Aorta (tissue), 5 donors: ENCODE data around the gene ALMS1. TPM values are rescaled to one million over a fixed set of nuclear protein-coding genes. Genes with fewer than 3 reads are reported as not detected.
"Not testable (repeated sequence)": the region's sequence is repeated elsewhere in the genome, so short reads cannot be mapped to it uniquely, and the experiment has no call there.

Experiments used
- ATAC-seq: fragments of 200-7000 bp; cut with Tn5 transposase; one replicate; pipeline ENCODE4 v1.9.1; 2022; ENCODE audit warnings: moderate library complexity; ENCODE audit not compliant: low FRiP score
- DNase-seq, 2 donors: peaks; one replicate each; pipeline ENCODE4 v3.0.0-alpha.2; 2020
- H3K27ac ChIP-seq, 2 donors: one replicate each; pipeline ENCODE4 v1.5.1; 2013; ENCODE audit warnings: low read length in 2 of 2, mild to moderate bottlenecking in 2 of 2, moderate library complexity in 2 of 2, control low read depth in 1 of 2, inconsistent platforms in 1 of 2, low read depth in 1 of 2
- H3K27me3 ChIP-seq, 2 donors: one replicate each; pipeline ENCODE4 v1.6.1; 2013; ENCODE audit warnings: control low read depth in 1 of 2, low read length in 1 of 2, mild to moderate bottlenecking in 1 of 2, moderate library complexity in 1 of 2; ENCODE audit not compliant: insufficient read depth in 2 of 2, control insufficient read depth in 1 of 2
- H3K36me3 ChIP-seq, 2 donors: one replicate each; pipeline ENCODE4 v1.6.1; 2013; ENCODE audit warnings: control low read depth in 1 of 2, low read length in 1 of 2, mild to moderate bottlenecking in 1 of 2; ENCODE audit not compliant: insufficient read depth in 2 of 2, control insufficient read depth in 1 of 2
- H3K4me1 ChIP-seq, 2 donors: one replicate each; pipeline ENCODE4 v1.6.1; 2013; ENCODE audit warnings: low read length in 2 of 2, control low read depth in 1 of 2, mild to moderate bottlenecking in 1 of 2, moderate library complexity in 1 of 2; ENCODE audit not compliant: insufficient read depth in 2 of 2, control insufficient read depth in 1 of 2
- H3K4me3 ChIP-seq, 2 donors: one replicate each; pipeline ENCODE4 v1.5.1; 2013; ENCODE audit warnings: low read length in 2 of 2, control low read depth in 1 of 2, mild to moderate bottlenecking in 1 of 2
- H3K9me3 ChIP-seq: one replicate; pipeline ENCODE4 v1.6.1; 2013; ENCODE audit warnings: mild to moderate bottlenecking, low read length; ENCODE audit not compliant: control insufficient read depth
- WGBS, 2 donors: extraction: QIAGEN DNeasy Blood & Tissue Kit; methylation state at CpG; one replicate each; pipeline ENCODE4 v1.1.7; 2013; 5-methylcytosine and 5-hydroxymethylcytosine counted together
- intact Hi-C, 2 donors: fragments of 100-400 bp; cut with DNase I; formaldehyde crosslinking; loops; one replicate each; pipeline versions ENCODE4 v1.14.2 to v1.15.0; 2022
- polyA plus RNA-seq, 2 donors: library from polyadenylated mRNA; stranded (reverse); fragments of 200-250 nt; gene quantifications; one replicate each; pipeline ENCODE4 v1.2.3, GENCODE V29; 2013
- total RNA-seq, 2 donors: library from RNA; stranded (reverse); fragmentation: NEBNext Ultra II Directional; extraction: Animal tissue kit (Norgen Biotek cat#: 25700); gene quantifications; one replicate each; pipeline ENCODE4 v1.2.1, GENCODE V29; 2021
- donor health status: healthy with polysubstance abuse.
- donor health status: Bipolar disorder and iron deficiency.
- donor health status: DM: no; HTN: no; CAD: no.
- donor health status: DM: no; HTN: no; CAD: no.
- donor health status: DM: yes; HTN: yes; CAD: no.

The ALMS1 gene
- total and polyA plus RNA-seq, 4 donors, result 8.3 to 26.4 (median 19.9) TPM

DNA sequence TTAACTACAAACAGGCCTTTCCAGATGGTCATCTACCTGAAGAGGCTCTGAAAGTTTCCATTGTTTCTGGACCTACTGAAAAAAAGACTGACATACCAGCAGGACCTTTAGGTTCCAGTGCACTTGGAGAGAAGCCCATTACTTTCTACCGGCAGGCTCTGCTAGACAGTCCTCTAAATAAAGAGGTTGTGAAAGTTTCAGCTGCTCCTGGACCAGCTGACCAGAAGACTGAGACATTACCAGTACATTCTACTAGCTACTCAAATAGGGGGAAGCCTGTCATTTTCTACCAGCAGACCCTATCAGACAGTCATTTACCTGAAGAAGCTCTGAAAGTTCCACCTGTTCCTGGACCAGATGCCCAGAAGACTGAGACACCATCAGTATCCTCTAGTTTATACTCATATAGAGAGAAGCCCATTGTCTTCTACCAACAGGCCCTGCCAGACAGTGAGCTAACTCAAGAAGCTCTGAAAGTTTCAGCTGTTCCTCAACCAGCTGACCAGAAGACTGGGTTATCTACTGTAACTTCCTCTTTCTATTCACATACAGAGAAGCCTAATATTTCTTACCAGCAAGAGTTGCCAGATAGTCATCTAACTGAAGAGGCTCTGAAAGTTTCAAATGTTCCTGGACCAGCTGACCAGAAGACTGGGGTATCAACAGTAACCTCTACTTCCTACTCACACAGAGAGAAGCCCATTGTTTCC, 65.8 kb downstream of the ALMS1 start:
- no peaks in the 10 kb centered on the region for H3K27me3 ChIP-seq
- no peak for ATAC-seq
- DNase-seq, result no peak
- no peak overlapping the region for H3K4me3 ChIP-seq
- peaks cover 13 to 21% of the 10 kb centered on the region in 2 donors for H3K36me3 ChIP-seq
- no peaks in the 10 kb centered on the region for H3K4me1 ChIP-seq
- H3K9me3 ChIP-seq, result peaks cover 3% of the 10 kb centered on the region
- no peak overlapping the region for H3K27ac ChIP-seq
- intact Hi-C loops, result no loop called here
- 87 to 100% methylated on average over 1 of the region's 1 CpG for WGBS, 2 donors

DNA sequence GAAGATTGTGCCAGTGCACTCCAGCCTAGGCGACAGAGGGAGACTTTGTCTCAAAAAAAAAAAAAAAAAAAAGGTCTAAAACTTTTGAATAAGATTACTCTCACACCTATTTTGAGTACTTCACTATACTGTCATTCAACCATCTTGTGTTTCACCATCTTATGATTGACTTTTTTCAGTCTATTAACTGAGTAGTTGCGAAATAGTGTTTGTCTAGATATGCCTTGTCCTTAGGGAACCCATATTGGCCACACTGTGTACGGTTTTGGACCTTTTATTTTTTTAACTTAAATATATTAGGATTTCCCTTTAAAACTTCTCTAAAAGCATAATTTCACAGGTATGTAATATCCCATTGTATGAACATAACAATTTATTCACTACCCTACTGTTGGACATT, 72.3 kb downstream of the ALMS1 start:
- peaks cover 5 to 17% of the 10 kb centered on the region in 2 donors for H3K36me3 ChIP-seq
- H3K4me1 ChIP-seq, result no peaks in the 10 kb centered on the region
- H3K27ac ChIP-seq, result no peak overlapping the region
- H3K4me3 ChIP-seq, result no peak overlapping the region
- no peak for ATAC-seq
- intact Hi-C loops, result no loop called here
- no peaks in the 10 kb centered on the region for H3K27me3 ChIP-seq
- H3K9me3 ChIP-seq, result peaks cover 3% of the 10 kb centered on the region
- DNase-seq, result no peak
- 90 to 99% methylated on average over 3 of the region's 3 CpGs for WGBS, 2 donors

DNA sequence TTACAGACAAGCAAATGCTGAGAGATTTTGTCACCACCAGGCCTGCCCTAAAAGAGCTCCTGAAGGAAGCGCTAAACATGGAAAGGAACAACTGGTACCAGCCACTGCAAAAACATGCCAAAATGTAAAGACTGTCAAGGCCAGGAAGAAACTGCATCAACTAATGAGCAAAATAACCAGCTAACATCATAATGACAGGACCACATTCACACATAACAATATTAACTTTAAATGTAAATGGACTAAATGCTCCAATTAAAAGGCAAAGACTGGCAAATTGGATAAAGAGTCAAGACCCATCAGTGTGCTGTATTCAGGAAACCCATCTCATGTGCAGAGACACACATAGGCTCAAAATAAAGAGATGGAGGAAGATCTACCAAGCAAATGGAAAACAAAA, 76.8 kb downstream of the ALMS1 start:
- ATAC-seq, H3K4me1 ChIP-seq, intact Hi-C loops, H3K4me3 ChIP-seq, H3K27ac ChIP-seq, DNase-seq, H3K36me3 ChIP-seq, H3K27me3 ChIP-seq, H3K9me3 ChIP-seq: not testable (repeated sequence)
- WGBS, 2 donors, result 96 to 100% methylated on average over 1 of the region's 1 CpG

DNA sequence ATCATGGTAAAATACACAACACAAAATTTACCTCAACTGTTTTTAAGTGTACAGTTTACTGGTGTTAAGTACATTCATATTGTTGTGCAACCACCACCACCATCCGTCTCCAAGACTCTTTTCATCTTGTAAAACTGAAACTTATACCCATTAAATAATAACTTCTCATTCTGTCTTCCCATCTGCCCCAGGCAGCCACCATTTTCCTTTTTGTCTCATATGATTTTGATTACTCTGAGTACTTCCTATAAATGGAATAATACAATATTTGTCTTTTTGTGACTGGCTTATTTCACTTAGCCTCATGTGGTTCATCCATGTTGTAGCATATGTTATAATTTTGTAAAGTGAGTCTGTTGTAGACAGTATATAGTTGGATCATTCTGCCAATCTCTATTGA, 82.7 kb downstream of the ALMS1 start:
- 95 to 96% methylated on average over 1 of the region's 1 CpG for WGBS, 2 donors
- no peak overlapping the region for H3K27ac ChIP-seq

DNA sequence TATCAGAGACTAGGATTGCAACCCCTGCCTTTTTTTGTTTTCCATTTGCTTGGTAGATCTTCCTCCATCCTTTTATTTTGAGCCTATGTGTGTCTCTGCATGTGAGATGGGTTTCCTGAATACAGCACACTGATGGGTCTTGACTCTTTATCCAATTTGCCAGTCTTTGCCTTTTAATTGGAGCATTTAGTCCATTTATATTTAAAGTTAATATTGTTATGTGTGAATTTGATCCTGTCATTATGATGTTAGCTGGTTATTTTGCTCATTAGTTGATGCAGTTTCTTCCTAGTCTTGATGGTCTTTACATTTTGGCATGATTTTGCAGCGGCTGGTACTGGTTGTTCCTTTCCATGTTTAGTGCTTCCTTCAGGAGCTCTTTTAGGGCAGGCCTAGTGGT, 98.2 kb downstream of the ALMS1 start:
- H3K4me3 ChIP-seq, H3K9me3 ChIP-seq, H3K4me1 ChIP-seq, H3K27me3 ChIP-seq, ATAC-seq, H3K27ac ChIP-seq, H3K36me3 ChIP-seq, DNase-seq, intact Hi-C loops: not testable (repeated sequence)
- no CpG with 5 or more reads among the region's 1 CpG for WGBS, 2 donors

More for the DNA sequence above, 82.7 kb downstream of the ALMS1 start:
- no peak for ATAC-seq
- H3K4me3 ChIP-seq, result no peak overlapping the region
- H3K4me1 ChIP-seq, result no peaks in the 10 kb centered on the region
- H3K9me3 ChIP-seq, result no peaks in the 10 kb centered on the region
- DNase-seq, result no peak
- no peaks in the 10 kb centered on the region for H3K27me3 ChIP-seq
- H3K36me3 ChIP-seq, result no peaks in the 10 kb centered on the region
- intact Hi-C loops, result no loop called here

DNA sequence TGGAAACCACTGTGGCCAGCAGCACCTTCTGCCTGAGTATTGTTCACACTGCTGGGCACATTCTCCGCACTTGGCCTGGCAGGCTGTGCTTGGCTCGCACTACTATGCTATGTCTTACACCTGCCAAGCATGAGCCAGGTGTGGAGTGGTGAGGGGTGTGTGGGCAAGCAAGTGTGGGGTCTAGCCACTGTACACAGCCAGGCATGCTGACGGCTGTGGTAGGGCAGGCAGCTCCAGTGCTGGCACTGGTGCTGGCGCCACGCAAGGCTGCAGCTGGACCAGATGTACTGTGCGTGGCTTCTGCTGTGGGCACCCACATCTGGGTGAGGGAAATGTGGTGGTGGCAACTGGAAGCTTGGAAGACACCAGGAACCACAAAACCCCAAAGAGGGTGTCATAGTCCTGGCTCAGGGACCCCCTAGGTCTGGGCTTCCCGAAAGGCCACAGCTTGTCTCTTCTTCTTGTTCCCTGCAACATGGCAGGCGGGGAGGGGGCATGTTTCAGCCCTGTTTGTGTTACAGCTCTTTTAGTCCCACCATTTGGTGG, 101.5 kb downstream of the ALMS1 start:
- Histone ChIP-seq H3K27me3 (no peaks in the 10 kb centered on the region), H3K36me3 (peaks cover 0 to 1% of the 10 kb centered on the region in 2 donors), H3K4me1 (no peaks in the 10 kb centered on the region), H3K27ac (no peak overlapping the region), H3K9me3 (no peaks in the 10 kb centered on the region), H3K4me3 (no peak overlapping the region)
- 97 to 99% methylated on average over 8 of the region's 8 CpGs for WGBS, 2 donors
- DNase-seq (no peak), ATAC-seq (no peak)
- intact Hi-C loops, result no loop called here

DNA sequence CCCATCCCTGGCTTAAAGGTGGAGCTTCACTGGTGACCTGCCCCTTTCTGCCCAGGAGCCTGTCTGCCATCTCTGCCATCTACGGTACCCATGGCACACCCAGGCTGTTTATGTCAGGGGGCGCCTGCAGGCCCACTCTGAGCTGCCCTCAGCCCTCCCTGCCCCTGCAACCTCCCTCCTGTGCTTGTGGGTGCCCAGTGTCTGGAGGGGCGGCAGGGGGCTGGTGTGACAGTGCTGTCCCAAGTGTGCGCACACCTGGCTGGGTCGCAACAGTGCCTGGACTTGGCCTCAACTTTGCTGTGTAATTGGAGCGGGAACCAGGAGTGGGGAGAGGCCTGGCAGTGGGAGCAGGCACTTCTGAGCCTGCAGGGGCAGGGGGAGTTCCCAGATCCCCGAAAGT, 102.4 kb downstream of the ALMS1 start:
- Histone ChIP-seq H3K9me3 (no peaks in the 10 kb centered on the region), H3K4me3 (no peak overlapping the region), H3K36me3 (peaks cover 0 to 1% of the 10 kb centered on the region in 2 donors), H3K27ac (no peak overlapping the region), H3K27me3 (no peaks in the 10 kb centered on the region), H3K4me1 (no peaks in the 10 kb centered on the region)
- DNase-seq (no peak), ATAC-seq (no peak)
- intact Hi-C loops, result no loop called here
- WGBS, 2 donors, result 98 to 100% methylated on average over 7 of the region's 7 CpGs

DNA sequence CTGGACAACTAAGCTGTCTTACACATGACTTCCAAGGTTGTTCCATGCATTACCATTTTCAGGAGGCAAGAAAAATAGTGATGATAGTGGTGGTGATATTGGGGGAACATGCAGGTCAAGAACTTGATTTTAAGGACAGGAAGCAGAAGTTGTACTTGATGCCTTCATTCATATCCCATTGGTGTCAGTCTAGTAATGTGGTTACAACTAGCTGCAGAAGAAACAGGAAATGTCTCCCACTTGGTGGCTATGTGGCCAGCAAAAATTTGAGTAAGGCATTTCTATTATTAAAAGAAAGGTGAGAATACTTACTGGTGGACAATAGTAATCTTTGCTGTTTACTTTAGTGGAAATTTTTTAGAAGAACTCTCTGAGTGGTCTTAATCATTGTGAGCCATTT, 103.4 kb downstream of the ALMS1 start:
- intact Hi-C loops, result no loop called here
- Histone ChIP-seq H3K27me3 (no peaks in the 10 kb centered on the region), H3K36me3 (peaks cover 0 to 1% of the 10 kb centered on the region in 2 donors), H3K4me1 (no peaks in the 10 kb centered on the region), H3K9me3 (no peaks in the 10 kb centered on the region), H3K4me3 (no peak overlapping the region), H3K27ac (no peak overlapping the region)
- DNase-seq (no peak), ATAC-seq (no peak)

DNA sequence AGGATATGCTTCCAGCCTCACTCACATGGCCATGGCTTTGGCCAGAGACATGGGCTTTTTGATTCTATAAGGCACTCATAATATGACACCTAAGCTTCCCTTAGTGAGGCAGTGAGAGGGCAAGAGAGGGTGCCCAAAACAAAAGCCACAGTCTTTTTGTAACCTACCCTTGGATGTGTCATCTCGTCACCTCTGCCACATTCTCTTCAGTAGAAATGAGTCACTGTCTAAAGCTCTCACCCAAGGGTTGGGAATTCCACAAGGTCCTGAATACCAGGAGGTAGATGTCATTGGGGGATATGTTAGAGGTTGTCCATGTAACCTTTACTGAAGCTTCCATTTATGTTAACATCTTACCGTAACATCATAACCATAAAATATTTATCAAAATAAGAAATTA, 108.4 kb downstream of the ALMS1 start:
- H3K36me3 ChIP-seq, result peaks cover 0 to 1% of the 10 kb centered on the region in 2 donors
- intact Hi-C loops, result no loop called here
- H3K27me3 ChIP-seq, result no peaks in the 10 kb centered on the region
- no peak overlapping the region for H3K4me3 ChIP-seq
- no peak overlapping the region for H3K27ac ChIP-seq
- DNase-seq, result no peak
- 93 to 96% methylated on average over 2 of the region's 2 CpGs for WGBS, 2 donors
- H3K9me3 ChIP-seq, result no peaks in the 10 kb centered on the region
- no peak for ATAC-seq
- no peaks in the 10 kb centered on the region for H3K4me1 ChIP-seq
